SH-SY5Y (cell line): ENCODE data around the gene C11orf86.

Experiments
- GATA2 ChIP-seq: IDR thresholded peaks from 2 replicates; pipeline ENCODE4 v1.6.1; 2011; ENCODE audit warnings: mild to moderate bottlenecking, low read depth, low read length
- GATA3 ChIP-seq: IDR thresholded peaks from 2 replicates; pipeline ENCODE4 v1.6.1; 2011; ENCODE audit warnings: low read depth, mild to moderate bottlenecking, low read length, moderate library complexity

DNA sequence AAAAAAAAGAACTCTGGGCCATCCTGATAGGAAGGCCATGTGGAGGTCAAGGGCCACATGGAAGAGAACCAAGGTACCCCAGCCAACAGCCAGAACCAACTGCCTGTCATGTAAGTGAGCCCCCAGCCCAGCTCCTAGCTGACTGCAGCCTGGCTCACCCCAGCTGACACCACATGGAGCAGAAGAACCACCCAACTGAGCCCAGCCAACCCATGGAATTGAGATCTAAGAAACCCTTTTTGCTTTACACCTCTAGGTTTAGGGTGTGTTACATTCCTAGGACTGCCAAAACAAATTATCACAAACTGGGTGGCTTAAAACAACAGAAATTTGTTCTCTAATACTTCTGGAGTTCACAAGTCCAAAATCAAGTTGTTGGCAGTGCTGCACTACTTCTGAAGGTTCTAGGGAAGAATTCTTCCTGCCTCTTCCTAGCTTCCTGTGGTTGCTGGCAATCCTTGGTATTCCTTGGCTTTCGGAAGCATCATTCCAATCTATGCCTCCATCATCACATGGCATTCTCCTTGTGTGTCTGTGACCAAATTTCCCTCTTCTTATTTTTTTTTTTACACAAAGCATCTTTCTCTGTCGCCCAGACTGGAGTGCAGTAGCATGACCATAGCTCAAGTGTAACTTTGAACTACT, 4.4 kb downstream of the C11orf86 start:
- TF ChIP-seq GATA3 (no peak), GATA2 (no peak)
